HG02678 (cell line): Measurements from ENCODE around the gene RCHY1.

Source experiments
- ATAC-seq: cut with Tn5 transposase; IDR thresholded peaks from one replicate; pipeline ENCODE4 v1.9.1; 2021; ENCODE audit warnings: mild to moderate bottlenecking, moderate library complexity; ENCODE audit not compliant: unreplicated experiment

RCHY1 gene

GRCh38 chr4:75432683-75433082 is 81.5 kb downstream of the RCHY1 start:
- ATAC-seq = peak; percentile 62

GRCh38 chr4:75429208-75429607 is 85.0 kb downstream of the RCHY1 start:
- no peak for ATAC-seq
